Activated CD8-positive, alpha-beta memory T cell treated with anti-CD3 and anti-CD28 coated beads, Interleukin-2, amount 10 ng/mL, durations not matched to agents 7 days and 5 days (primary cell): ENCODE data around the gene SOX3. TPM values are rescaled to one million over a fixed set of nuclear protein-coding genes. Genes with fewer than 3 reads are reported as not detected.

Experiments
- ATAC-seq: fragments of 150-1000 bp; cut with Tn5 transposase; one replicate; pipeline ENCODE4 v1.10.0; 2021; ENCODE audit warnings: moderate library complexity
- CTCF ChIA-PET: fragments of 350-600 bp; sonication (Branson Sonifier 250); formaldehyde crosslinking; loops from one replicate; lab custom pipeline; 2021; ENCODE audit warnings: antibody characterized with exemption; lab: Charles Lee
- DNase-seq: peaks from one replicate; pipeline ENCODE4 v3.0.0-alpha.2; 2020
- H3K27ac Mint-ChIP-seq: one replicate; pipeline ENCODE4 v1.8.0; 2021; ENCODE audit warnings: mild to moderate bottlenecking, mixed read lengths
- H3K27me3 Mint-ChIP-seq: one replicate; pipeline ENCODE4 v1.8.0; 2021; ENCODE audit warnings: mixed read lengths
- H3K36me3 Mint-ChIP-seq: one replicate; pipeline ENCODE4 v1.8.0; 2021; ENCODE audit warnings: mild to moderate bottlenecking, mixed read lengths
- H3K4me1 Mint-ChIP-seq: one replicate; pipeline ENCODE4 v1.8.0; 2021; ENCODE audit warnings: mixed read lengths
- H3K4me3 Mint-ChIP-seq: one replicate; pipeline ENCODE4 v1.8.0; 2021; ENCODE audit warnings: mild to moderate bottlenecking, moderate library complexity, mixed read lengths
- H3K9me3 Mint-ChIP-seq: one replicate; pipeline ENCODE4 v1.8.0; 2022; ENCODE audit warnings: low read depth, mixed read lengths
- total RNA-seq, 2 experiments: library from RNA; stranded (reverse); gene quantifications; one replicate each; pipeline ENCODE4 v1.2.3, GENCODE V29; 2021

The SOX3 gene
- total RNA-seq, 2 experiments from 2014 or later, result not detected

- Mint-ChIP-seq H3K27ac (no peak overlapping the region), H3K4me1 (no peaks in the 10 kb centered on the region), H3K4me3 (no peak overlapping the region), H3K9me3 (no peaks in the 10 kb centered on the region), H3K27me3 (no peaks in the 10 kb centered on the region), H3K36me3 (no peaks in the 10 kb centered on the region)
- DNase-seq (no peak), ATAC-seq (no peak)
- CTCF ChIA-PET, result no interaction called here
These were observed 37.7 kb downstream of the SOX3 start for GRCh38 chrX:140467211-140467610.

Other genes starting within 250 kb of the SOX3 start
- 1 to 10 TPM in 1 of 2 experiments, not detected in 1; 4.8 TPM for gene LINC00632, start 204.7 kb upstream of the SOX3 start, total RNA-seq